Measurements from ENCODE around the gene HTT. TPM values are rescaled to one million over a fixed set of nuclear protein-coding genes. Genes with fewer than 3 reads are reported as not detected.

Gene HTT
- total RNA-seq, 1 experiment from 2014 or later: 37.4 TPM

- H4K20me1 ChIP-seq (ENCODE audit: insufficient read depth): no peaks in the 10 kb centered on the region
- no peaks in the 10 kb centered on the region for H3K27me3 ChIP-seq (ENCODE audit: insufficient read depth, low read length)
- ChIA-PET POLR2A (no interaction called here), RAD21 (ENCODE audit: low non-redundant PET in 1 of 2, low total read pairs in 2 of 2, uncharacterized antibody in 2 of 2, unreplicated experiment in 2 of 2) (no interaction called here), CTCF (no interaction called here)
- ATAC-seq: no peak
- H3K9me2 ChIP-seq (ENCODE audit: insufficient read depth): no peaks in the 10 kb centered on the region
- DNase-seq (ENCODE audit: low read depth, low spot score): no peak
- H3K9me3 ChIP-seq (ENCODE audit: control insufficient read depth in 1 of 2, insufficient read depth in 1 of 2, low read depth in 1 of 2, low read length in 2 of 2): no peaks in the 10 kb centered on the region
- no peak overlapping the region for H3K4me2 ChIP-seq (ENCODE audit: low read length)
- intact Hi-C loops (cut with micrococcal nuclease): no loop called here
- H3K4me1 ChIP-seq (ENCODE audit: control insufficient read depth in 1 of 2, insufficient read depth in 2 of 2, low read length in 2 of 2): no peaks in the 10 kb centered on the region
- peaks cover 26 to 27% of the 10 kb centered on the region in 2 experiments for H3K36me3 ChIP-seq (ENCODE audit: control insufficient read depth in 1 of 2, insufficient read depth in 2 of 2, low read length in 2 of 2)
- no peak overlapping the region for H3K4me3 ChIP-seq (replicated peaks in 1 of 2; ENCODE audit: low read depth in 1 of 2, low read length in 2 of 2)
- H2AFZ ChIP-seq (ENCODE audit: low read depth, low read length, poor library complexity, severe bottlenecking): no peak overlapping the region
- no peak overlapping the region for H3K9ac ChIP-seq (ENCODE audit: low read length)
- H3K79me2 ChIP-seq (ENCODE audit: insufficient read depth, low read length): no peaks in the 10 kb centered on the region
- no TSS peak for BruUV-seq (replicated peaks)
- TF ChIP-seq EZH2 (IDR thresholded peaks at IDR 0.05) (no peak), SP1 (IDR thresholded peaks at IDR 0.05; ENCODE audit: low read depth) (no peak), FOSL1 (IDR thresholded peaks at IDR 0.05; ENCODE audit: low read depth) (no peak), ELF1 (IDR thresholded peaks at IDR 0.05; ENCODE audit: borderline replicate concordance, low read depth) (no peak), CBX3 (IDR thresholded peaks at IDR 0.05; ENCODE audit: low read depth) (no peak), SRF (IDR thresholded peaks at IDR 0.05; ENCODE audit: low read depth) (no peak), REST (IDR thresholded peaks at IDR 0.05; ENCODE audit: low read depth) (no peak), CEBPB (IDR thresholded peaks at IDR 0.05; ENCODE audit: low read depth) (no peak), SIN3A (IDR thresholded peaks at IDR 0.05; ENCODE audit: low read depth) (no peak), TCF7L2 (IDR thresholded peaks at IDR 0.05; ENCODE audit: borderline replicate concordance, extremely low read depth, insufficient read depth, insufficient read length) (no peak)
- TF ChIP-seq, protein P1, sequence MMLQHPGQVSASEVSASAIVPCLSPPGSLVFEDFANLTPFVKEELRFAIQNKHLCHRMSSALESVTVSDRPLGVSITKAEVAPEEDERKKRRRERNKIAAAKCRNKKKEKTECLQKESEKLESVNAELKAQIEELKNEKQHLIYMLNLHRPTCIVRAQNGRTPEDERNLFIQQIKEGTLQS (IDR thresholded peaks at IDR 0.05): no peak
- H3K27ac ChIP-seq (ENCODE audit: low read depth, low read length): no peak overlapping the region
Observed at GRCh38 chr4:3112609-3113469, 38.4 kb downstream of the HTT start.
